HG03280 (cell line): ENCODE data around the gene N4BP2L2.

Experiments
- ATAC-seq: cut with Tn5 transposase; IDR thresholded peaks from one replicate; pipeline ENCODE4 v1.9.1; 2021; ENCODE audit warnings: mild to moderate bottlenecking, moderate library complexity; ENCODE audit not compliant: unreplicated experiment

The N4BP2L2 gene

GRCh38 chr13:32535115-32535514, 3.5 kb downstream of the N4BP2L2 start:
- no peak for ATAC-seq

GRCh38 chr13:32530841-32531253, 7.7 kb downstream of the N4BP2L2 start:
- ATAC-seq: peak; percentile 69

- ATAC-seq: no peak
Measured at GRCh38 chr13:32528358-32528757, 10.2 kb downstream of the N4BP2L2 start.

- no peak for ATAC-seq
Measured at GRCh38 chr13:32527151-32527550, 11.4 kb downstream of the N4BP2L2 start.

GRCh38 chr13:32525766-32526165, 12.8 kb downstream of the N4BP2L2 start:
- no peak for ATAC-seq

GRCh38 chr13:32515246-32515645, 23.3 kb downstream of the N4BP2L2 start:
- no peak for ATAC-seq

- ATAC-seq: no peak
Measured at GRCh38 chr13:32511482-32511881, 27.1 kb downstream of the N4BP2L2 start.

GRCh38 chr13:32504876-32505275, 33.7 kb downstream of the N4BP2L2 start:
- no peak for ATAC-seq

GRCh38 chr13:32504263-32504662, 34.3 kb downstream of the N4BP2L2 start:
- no peak for ATAC-seq

- no peak for ATAC-seq
Measured at GRCh38 chr13:32503727-32504126, 34.9 kb downstream of the N4BP2L2 start.

- ATAC-seq: no peak
Measured at GRCh38 chr13:32501064-32501463, 37.5 kb downstream of the N4BP2L2 start.

- ATAC-seq: no peak
Measured at GRCh38 chr13:32499538-32500210, 38.9 kb downstream of the N4BP2L2 start.

- ATAC-seq: no peak
Measured at GRCh38 chr13:32497589-32497988, 41.0 kb downstream of the N4BP2L2 start.

GRCh38 chr13:32496599-32497160, 41.9 kb downstream of the N4BP2L2 start:
- ATAC-seq: no peak

GRCh38 chr13:32495841-32496240, 42.8 kb downstream of the N4BP2L2 start:
- ATAC-seq: no peak

GRCh38 chr13:32495429-32495828, 43.2 kb downstream of the N4BP2L2 start:
- no peak for ATAC-seq

- no peak for ATAC-seq
Measured at GRCh38 chr13:32491028-32491427, 47.6 kb downstream of the N4BP2L2 start.

GRCh38 chr13:32476892-32477291, 61.7 kb downstream of the N4BP2L2 start:
- no peak for ATAC-seq

- ATAC-seq: no peak
Measured at GRCh38 chr13:32476021-32476731, 62.4 kb downstream of the N4BP2L2 start.

- ATAC-seq: no peak
Measured at GRCh38 chr13:32474999-32475792, 63.4 kb downstream of the N4BP2L2 start.

- no peak for ATAC-seq
Measured at GRCh38 chr13:32473650-32474049, 64.9 kb downstream of the N4BP2L2 start.
